Fibroblast of lung (primary cell): Measurements from ENCODE around the gene RIT1. TPM values are rescaled to one million over a fixed set of nuclear protein-coding genes. Genes with fewer than 3 reads are reported as not detected.

Source experiments
- DNase-seq, 2 donors: peaks; one replicate each; pipeline versions ENCODE4 v3.0.0 to v3.0.0-alpha.2; 2010; ENCODE audit warnings: low read depth in 2 of 2
- H2AFZ ChIP-seq: 2 replicates; pipeline ENCODE4 v1.5.1; 2012; ENCODE audit warnings: low read length, control low read depth, inconsistent platforms
- H3K27ac ChIP-seq: 2 replicates; pipeline ENCODE4 v1.5.1; 2011; ENCODE audit warnings: low read length, control low read depth; ENCODE audit not compliant: insufficient read depth
- H3K27me3 ChIP-seq: 2 replicates; pipeline ENCODE4 v1.5.1; 2011; ENCODE audit warnings: mild to moderate bottlenecking, low read length; ENCODE audit not compliant: control insufficient read depth, insufficient read depth
- H3K36me3 ChIP-seq: 2 replicates; pipeline ENCODE4 v1.5.1; 2011; ENCODE audit warnings: low read length; ENCODE audit not compliant: control insufficient read depth, insufficient read depth
- H3K4me1 ChIP-seq: 2 replicates; pipeline ENCODE4 v1.5.1; 2011; ENCODE audit warnings: low read length; ENCODE audit not compliant: control insufficient read depth, insufficient read depth; ENCODE audit errors: extremely low read depth
- H3K4me2 ChIP-seq: 2 replicates; pipeline ENCODE4 v1.5.1; 2011; ENCODE audit warnings: low read length, control low read depth; ENCODE audit not compliant: insufficient read depth; ENCODE audit errors: extremely low read depth
- H3K4me3 ChIP-seq, 4 experiments: fragments of 200-600 bp in 1 of 4; sonication (generic) in 1 of 4; replicated peaks in 1 of 4; 2 replicates each; pipeline ENCODE4 v1.5.1; 2011 to 2016; ENCODE audit warnings: low read length in 4 of 4, low read depth in 3 of 4, mild to moderate bottlenecking in 3 of 4, control low read depth in 2 of 4, inconsistent platforms in 1 of 4, mixed read lengths in 1 of 4; ENCODE audit not compliant: insufficient read depth in 1 of 4; ENCODE audit errors: control extremely low read depth in 1 of 4
- H3K79me2 ChIP-seq: 2 replicates; pipeline ENCODE4 v1.5.1; 2012; ENCODE audit warnings: mild to moderate bottlenecking, low read length, inconsistent platforms; ENCODE audit not compliant: control insufficient read depth, insufficient read depth
- H3K9ac ChIP-seq: 2 replicates; pipeline ENCODE4 v1.5.1; 2011; ENCODE audit warnings: mild to moderate bottlenecking, low read length, control low read depth; ENCODE audit not compliant: insufficient read depth
- H3K9me3 ChIP-seq: 2 replicates; pipeline ENCODE4 v1.5.1; 2012; ENCODE audit warnings: low read depth, low read length; ENCODE audit not compliant: control insufficient read depth, insufficient read depth
- H4K20me1 ChIP-seq: 2 replicates; pipeline ENCODE4 v1.5.1; 2011; ENCODE audit warnings: low read length; ENCODE audit not compliant: control insufficient read depth, insufficient read depth; ENCODE audit errors: extremely low read depth
- CTCF ChIP-seq, 2 donors: IDR thresholded peaks in 1 of 2; conservative IDR thresholded peaks in 1 of 2; 1 replicate in 1 of 2; 2 replicates in 1 of 2; pipeline ENCODE4 v1.5.1; 2011 to 2012; ENCODE audit warnings: low read length in 2 of 2, control low read depth in 1 of 2, inconsistent platforms in 1 of 2, low read depth in 1 of 2, mild to moderate bottlenecking in 1 of 2
- EZH2 ChIP-seq: IDR thresholded peaks from 2 replicates; pipeline ENCODE4 v1.5.1; 2012; ENCODE audit warnings: low read length, control low read depth, mild to moderate bottlenecking; ENCODE audit errors: missing control alignments
- polyA minus RNA-seq: library from RNA; depleted of rRNA, polyadenylated mRNA; stranded (reverse); fragments of >200 nt; gene quantifications from 2 replicates; pipeline ENCODE4 v1.2.3, GENCODE V29; 2011; ENCODE audit warnings: low replicate concordance
- polyA plus RNA-seq, 2 donors: library from polyadenylated mRNA; depleted of rRNA in 1 of 2; stranded (reverse) in 1 of 2; unstranded in 1 of 2; fragments of >200 nt; gene quantifications; 2 replicates each; pipeline ENCODE4 v1.2.1, GENCODE V29; 2011 to 2012; ENCODE audit warnings: missing spikeins in 1 of 2
- total RNA-seq: library from RNA; depleted of rRNA; stranded (reverse); fragments of >200 nt; gene quantifications from 2 replicates; pipeline ENCODE4 v1.2.1, GENCODE V29; 2014

The RIT1 gene
- 25.2 and 33.4 TPM in 2 replicates for total RNA-seq
- 51.0 and 56.8 TPM in 2 replicates for polyA plus RNA-seq
- 27.7 and 28.5 TPM in 2 replicates for polyA plus RNA-seq (2012)
- 7.9 and 10.4 TPM in 2 replicates for polyA minus RNA-seq

- TF ChIP-seq EZH2: no peak
- peak in 1 of 2 donors; percentile 4 for TF ChIP-seq CTCF (conservative IDR thresholded peaks at IDR 0.05 in 1 of 2, IDR thresholded peaks at IDR 0.05 in 1 of 2; ENCODE audit: low read depth in 1 of 2, low read length in 2 of 2)
- no peak within 1 kb of the TSS for H2AFZ ChIP-seq
Measured at GRCh38 chr1:155911156-155912055, at the start of gene RIT1. TSS of gene RIT1 (minus strand) at chr1:155911349. CDS start at chr1:155910761, 588 bp downstream.

GRCh38 chr1:155960081-155960745 lies 49.1 kb upstream of the RIT1 start:
- H3K4me2 ChIP-seq: no peak overlapping the region
- H4K20me1 ChIP-seq: peaks cover 1% of the 10 kb centered on the region
- peaks cover 42% of the 10 kb centered on the region for H3K36me3 ChIP-seq
- H2AFZ ChIP-seq: no peak overlapping the region
- H3K9me3 ChIP-seq: no peaks in the 10 kb centered on the region
- H3K4me3 ChIP-seq: no peak overlapping the region
- no peak for DNase-seq
- peaks cover 20% of the 10 kb centered on the region for H3K4me1 ChIP-seq
- H3K79me2 ChIP-seq: peaks cover 9% of the 10 kb centered on the region
- H3K9ac ChIP-seq: no peak overlapping the region
- TF ChIP-seq CTCF (conservative IDR thresholded peaks at IDR 0.05 in 1 of 2, IDR thresholded peaks at IDR 0.05 in 1 of 2; ENCODE audit: low read depth in 1 of 2, low read length in 2 of 2) (no peak), EZH2 (no peak)
- H3K27ac ChIP-seq: peak overlapping the region; percentile 61
- H3K27me3 ChIP-seq: no peaks in the 10 kb centered on the region

More at GRCh38 chr1:155911156-155912055, at the start of gene RIT1:
- Histone ChIP-seq H3K4me2 (peak within 1 kb of the TSS; percentile 92), H3K79me2 (peaks cover 18% of the 10 kb centered on the region), H3K4me3 (peak within 1 kb of the TSS; percentile 72 to 97 (median 89)), H3K9me3 (no peaks in the 10 kb centered on the region), H3K27ac (peak within 1 kb of the TSS; percentile 94), H3K4me1 (peaks cover 6% of the 10 kb centered on the region), H3K27me3 (no peaks in the 10 kb centered on the region), H4K20me1 (no peaks in the 10 kb centered on the region), H3K9ac (peak within 1 kb of the TSS; percentile 76), H3K36me3 (peaks cover 9% of the 10 kb centered on the region)
- DNase-seq: peak; percentile 72 to 79

- TF ChIP-seq EZH2 (no peak), CTCF (conservative IDR thresholded peaks at IDR 0.05 in 1 of 2, IDR thresholded peaks at IDR 0.05 in 1 of 2; ENCODE audit: low read depth in 1 of 2, low read length in 2 of 2) (no peak)
- peaks cover 38% of the 10 kb centered on the region for H3K36me3 ChIP-seq
- peaks cover 13% of the 10 kb centered on the region for H3K4me1 ChIP-seq
- peaks cover 5% of the 10 kb centered on the region for H3K79me2 ChIP-seq
- H3K9ac ChIP-seq: no peak overlapping the region
- DNase-seq: no peak
- no peak overlapping the region for H3K4me3 ChIP-seq
- H3K4me2 ChIP-seq: no peak overlapping the region
- H3K27me3 ChIP-seq: no peaks in the 10 kb centered on the region
- no peak overlapping the region for H2AFZ ChIP-seq
- peaks cover 1% of the 10 kb centered on the region for H4K20me1 ChIP-seq
- H3K9me3 ChIP-seq: no peaks in the 10 kb centered on the region
- H3K27ac ChIP-seq: no peak overlapping the region
Measured at GRCh38 chr1:155957411-155957915, 46.3 kb upstream of the RIT1 start.
